Esophagus (tissue), 2 donors: ENCODE measurements around the gene C19orf38. TPM values are rescaled to one million over a fixed set of nuclear protein-coding genes. Genes with fewer than 3 reads are reported as not detected.

Experiments
- H3K27ac ChIP-seq, 2 donors: one replicate each; pipeline ENCODE4 v1.5.1; 2013; ENCODE audit warnings: low read depth in 2 of 2, mild to moderate bottlenecking in 2 of 2, inconsistent platforms in 1 of 2, low read length in 1 of 2, moderate library complexity in 1 of 2
- H3K27me3 ChIP-seq, 2 donors: one replicate each; pipeline ENCODE4 v1.6.1; 2013; ENCODE audit warnings: low read length in 2 of 2, control low read depth in 1 of 2, mild to moderate bottlenecking in 1 of 2; ENCODE audit not compliant: insufficient read depth in 2 of 2, control insufficient read depth in 1 of 2
- H3K36me3 ChIP-seq, 2 donors: one replicate each; pipeline ENCODE4 v1.6.1; 2013; ENCODE audit warnings: low read length in 1 of 2; ENCODE audit not compliant: control insufficient read depth in 2 of 2, insufficient read depth in 2 of 2
- H3K4me1 ChIP-seq, 2 donors: one replicate each; pipeline ENCODE4 v1.6.1; 2013; ENCODE audit warnings: low read length in 1 of 2; ENCODE audit not compliant: control insufficient read depth in 2 of 2, insufficient read depth in 2 of 2
- H3K4me3 ChIP-seq, 2 donors: one replicate each; pipeline ENCODE4 v1.5.1; 2013; ENCODE audit warnings: low read length in 2 of 2, mild to moderate bottlenecking in 2 of 2, low read depth in 1 of 2, moderate library complexity in 1 of 2
- H3K9me3 ChIP-seq, 2 donors: one replicate each; pipeline ENCODE4 v1.6.1; 2013; ENCODE audit warnings: mild to moderate bottlenecking in 2 of 2, low read depth in 1 of 2, low read length in 1 of 2, moderate library complexity in 1 of 2; ENCODE audit not compliant: control insufficient read depth in 2 of 2, insufficient read depth in 1 of 2
- WGBS, 2 donors: extraction: QIAGEN DNeasy Blood & Tissue Kit; methylation state at CpG; one replicate each; pipeline ENCODE4 v1.1.7; 2013; 5-methylcytosine and 5-hydroxymethylcytosine counted together
- polyA plus RNA-seq, 2 donors: library from polyadenylated mRNA; stranded (reverse); fragments of 200-250 nt; gene quantifications; one replicate each; pipeline ENCODE4 v1.2.3, GENCODE V29; 2013
- donor health status: healthy with polysubstance abuse.
- donor health status: Bipolar disorder and iron deficiency.

C19orf38 gene
- polyA plus RNA-seq, 2 donors: 0.19 to 0.20 TPM

DNA sequence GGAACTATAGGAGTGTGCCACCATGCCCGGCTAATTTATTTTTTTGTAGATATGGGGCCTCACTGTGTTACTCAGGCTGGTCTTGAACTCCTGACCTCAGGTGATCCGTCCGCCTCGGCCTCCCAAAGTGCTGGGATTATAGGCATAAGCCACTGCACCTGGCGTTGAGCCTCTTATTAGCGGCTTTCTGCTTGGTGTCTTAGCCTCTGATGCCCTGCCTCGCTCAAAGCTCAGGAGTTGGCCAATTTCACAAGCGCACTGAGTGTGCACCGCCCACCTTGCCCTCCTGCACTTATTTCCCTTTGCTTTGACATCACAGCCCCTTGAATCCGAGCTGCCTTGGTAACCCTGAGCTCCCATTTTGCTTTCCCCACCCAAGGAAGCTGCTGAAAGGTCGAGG is 70.1 kb downstream of the C19orf38 start:
- 82 to 86% methylated on average over 11 of the region's 11 CpGs for WGBS, 2 donors
- H3K36me3 ChIP-seq: peaks cover 0 to 50% of the 10 kb centered on the region in 2 donors
- no peaks in the 10 kb centered on the region for H3K9me3 ChIP-seq
- peaks cover 4 to 17% of the 10 kb centered on the region in 2 donors for H3K4me1 ChIP-seq
- no peak overlapping the region for H3K4me3 ChIP-seq
- H3K27me3 ChIP-seq: no peaks in the 10 kb centered on the region
- no peak overlapping the region for H3K27ac ChIP-seq

Other genes with a start within 250 kb of the C19orf38 start
- gene SLC44A2, start 222.9 kb upstream of the C19orf38 start, polyA plus RNA-seq: 10 to 100 TPM; 70.5 to 76.8 TPM
- 100 to 1,000 TPM in 1 of 2 donors, 10 to 100 TPM in 1; 84.2 to 107 TPM for gene ILF3, start 194.1 kb upstream of the C19orf38 start, polyA plus RNA-seq
- gene QTRT1, start 147.0 kb upstream of the C19orf38 start, polyA plus RNA-seq: 10 to 100 TPM; 53.2 to 86.4 TPM
- gene DNM2, start 130.3 kb upstream of the C19orf38 start, polyA plus RNA-seq: 10 to 100 TPM; 68.4 to 87.9 TPM
- 10 to 100 TPM in 1 of 2 donors, 1 to 10 TPM in 1; 9.9 to 20.4 TPM for gene TMED1, start 12.2 kb upstream of the C19orf38 start, polyA plus RNA-seq
- gene CARM1, start 23.1 kb downstream of the C19orf38 start, polyA plus RNA-seq: 10 to 100 TPM; 28.5 to 35.7 TPM
- 10 to 100 TPM; 37.3 to 47.7 TPM for gene YIPF2, start 80.2 kb downstream of the C19orf38 start, polyA plus RNA-seq
- gene TIMM29, start 80.4 kb downstream of the C19orf38 start, polyA plus RNA-seq: 10 to 100 TPM; 14.1 to 16.7 TPM
- 100 to 1,000 TPM in 1 of 2 donors, 10 to 100 TPM in 1; 66.8 to 113 TPM for gene SMARCA4, start 112.6 kb downstream of the C19orf38 start, polyA plus RNA-seq
- 10 to 100 TPM; 51.9 to 66.7 TPM for gene LDLR, start 241.0 kb downstream of the C19orf38 start, polyA plus RNA-seq